ENCODE data around the gene ALDH1A1. TPM values are rescaled to one million over a fixed set of nuclear protein-coding genes. Genes with fewer than 3 reads are reported as not detected.

ALDH1A1 gene
- total and polyA plus RNA-seq, 2 donors (not counting 3 experiments of a cell fraction or from before 2014, with no cell fraction given), result 91.1 to 287 TPM

- Histone ChIP-seq H4K20me1 (replicated peaks; ENCODE audit: control insufficient read depth, extremely low read depth, insufficient read depth, low read length) (no peaks in the 10 kb centered on the region), H3K79me2 (ENCODE audit: control insufficient read depth, insufficient read depth, low read length) (no peaks in the 10 kb centered on the region), H3K9ac (replicated peaks; ENCODE audit: extremely low read depth, insufficient read depth, low read length) (no peak overlapping the region), H3K4me2 (ENCODE audit: insufficient read depth, low read length) (no peak overlapping the region), H3K4me1 (ENCODE audit: control insufficient read depth, extremely low read depth, insufficient read depth, low read length) (no peaks in the 10 kb centered on the region), H3K27me3 (ENCODE audit: control insufficient read depth in 2 of 2, insufficient read depth in 2 of 2, low read length in 2 of 2) (no peaks in the 10 kb centered on the region), H3K36me3 (ENCODE audit: control insufficient read depth in 2 of 2, extremely low read depth in 1 of 2, insufficient read depth in 2 of 2, low read length in 2 of 2) (peaks cover 0 to 2% of the 10 kb centered on the region in 2 experiments), H3K9me3 (replicated peaks; ENCODE audit: control insufficient read depth, insufficient read depth, low read length) (no peaks in the 10 kb centered on the region), H3K4me3 (replicated peaks in 1 of 3; ENCODE audit: insufficient read depth in 1 of 3, low read depth in 1 of 3, low read length in 3 of 3) (no peak overlapping the region), H2AFZ (ENCODE audit: low read depth, low read length) (no peak overlapping the region), H3K9me1 (replicated peaks; ENCODE audit: control insufficient read depth, extremely low read depth, insufficient read depth, low read length) (no peaks in the 10 kb centered on the region), H3K27ac (ENCODE audit: insufficient read depth, low read depth, low read length) (no peak overlapping the region)
- no TSS peak for BruUV-seq (replicated peaks)
- TF ChIP-seq JUN (IDR thresholded peaks at IDR 0.05; ENCODE audit: borderline replicate concordance, insufficient read depth, insufficient read length, low read depth) (no peak), EZH2 (IDR thresholded peaks at IDR 0.05; ENCODE audit: borderline replicate concordance, low read depth, low read length, severe bottlenecking) (no peak), POLR2AphosphoS5 (IDR thresholded peaks at IDR 0.05; ENCODE audit: insufficient read depth, low read depth, low read length) (no peak), CTCF (IDR thresholded peaks at IDR 0.05; ENCODE audit: extremely low read depth in 1 of 2, insufficient read depth in 1 of 2, low read depth in 1 of 2, low read length in 2 of 2) (no peak), MYC (IDR thresholded peaks at IDR 0.05; ENCODE audit: low read depth, low read length) (no peak), POLR2A (IDR thresholded peaks at IDR 0.05; ENCODE audit: low read depth, low read length) (no peak), FOS (IDR thresholded peaks at IDR 0.05; ENCODE audit: borderline replicate concordance, insufficient read depth, low read length) (no peak), GATA2 (IDR thresholded peaks at IDR 0.05; ENCODE audit: insufficient read depth, insufficient read length, low read depth, low read length) (no peak)
- TF ChIP-seq, protein P1, sequence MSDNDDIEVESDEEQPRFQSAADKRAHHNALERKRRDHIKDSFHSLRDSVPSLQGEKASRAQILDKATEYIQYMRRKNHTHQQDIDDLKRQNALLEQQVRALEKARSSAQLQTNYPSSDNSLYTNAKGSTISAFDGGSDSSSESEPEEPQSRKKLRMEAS (IDR thresholded peaks at IDR 0.05; ENCODE audit: insufficient read depth, insufficient read length), result no peak
- ChIA-PET CTCF (no interaction called here), POLR2A (no interaction called here)
- no peak for DNase-seq (ENCODE audit: low read depth, low spot score)
- FAIRE-seq, result no peak
- intact Hi-C loops (cut with micrococcal nuclease) (no loop called here), dilution Hi-C loops (cut with MboI; ENCODE audit: extremely low pct_ligation_motif_present, low sequenced_read_pairs) (no loop called here)
These were observed 61.8 kb downstream of the ALDH1A1 start for GRCh38 chr9:72891043-72891442.
